Measurements from ENCODE around the gene C12orf76. TPM values are rescaled to one million over a fixed set of nuclear protein-coding genes. Genes with fewer than 3 reads are reported as not detected.

The C12orf76 gene
- total RNA-seq, 1 experiment from 2014 or later, result 10.1 TPM

DNA sequence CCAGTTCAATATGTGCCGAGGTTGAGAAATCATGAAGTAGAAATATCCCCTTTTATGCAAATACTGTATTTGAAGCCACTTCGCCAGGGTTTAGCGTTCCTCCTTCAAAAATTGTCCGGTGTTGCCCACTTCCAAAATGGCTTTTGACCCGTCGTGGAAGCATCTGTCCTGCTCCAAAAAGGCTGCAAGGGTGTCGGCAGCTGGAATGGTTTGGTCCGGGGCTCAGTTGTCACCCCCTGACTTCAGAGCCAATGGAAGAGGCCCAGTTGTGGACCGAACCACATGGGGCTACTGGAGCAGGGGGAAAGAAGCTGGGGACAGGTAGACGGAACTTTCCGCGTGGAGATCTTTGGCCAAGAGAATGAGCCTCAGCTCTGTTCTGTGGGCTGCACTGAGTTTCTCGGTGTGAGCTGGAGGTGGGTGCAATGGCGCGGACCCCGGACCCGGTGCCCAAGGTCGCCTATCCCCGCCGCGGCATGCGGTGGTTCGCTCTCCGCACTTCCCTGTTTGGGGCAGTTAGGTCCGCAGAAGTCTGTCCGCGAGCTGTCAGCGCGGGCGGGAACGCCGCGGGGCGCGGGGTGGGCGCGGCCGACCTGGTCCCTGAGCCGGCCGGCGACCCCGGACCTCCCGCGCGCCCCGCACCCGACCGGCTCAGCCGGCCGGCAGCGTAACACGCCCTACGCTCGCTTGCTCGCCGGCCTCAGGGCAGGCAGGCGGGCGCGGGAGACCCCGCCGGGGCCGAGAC, 49.2 kb downstream of the C12orf76 start, which contains the start of gene ANKRD13A (continued):
- TF ChIP-seq TCF7L2 (IDR thresholded peaks at IDR 0.05; ENCODE audit: borderline replicate concordance, extremely low read depth, insufficient read depth, insufficient read length) (peak; percentile 74), ELF1 (IDR thresholded peaks at IDR 0.05; ENCODE audit: borderline replicate concordance, low read depth) (peak; percentile 66), ZNF274 (IDR thresholded peaks at IDR 0.05; ENCODE audit: low read depth, low read length) (no peak)

DNA sequence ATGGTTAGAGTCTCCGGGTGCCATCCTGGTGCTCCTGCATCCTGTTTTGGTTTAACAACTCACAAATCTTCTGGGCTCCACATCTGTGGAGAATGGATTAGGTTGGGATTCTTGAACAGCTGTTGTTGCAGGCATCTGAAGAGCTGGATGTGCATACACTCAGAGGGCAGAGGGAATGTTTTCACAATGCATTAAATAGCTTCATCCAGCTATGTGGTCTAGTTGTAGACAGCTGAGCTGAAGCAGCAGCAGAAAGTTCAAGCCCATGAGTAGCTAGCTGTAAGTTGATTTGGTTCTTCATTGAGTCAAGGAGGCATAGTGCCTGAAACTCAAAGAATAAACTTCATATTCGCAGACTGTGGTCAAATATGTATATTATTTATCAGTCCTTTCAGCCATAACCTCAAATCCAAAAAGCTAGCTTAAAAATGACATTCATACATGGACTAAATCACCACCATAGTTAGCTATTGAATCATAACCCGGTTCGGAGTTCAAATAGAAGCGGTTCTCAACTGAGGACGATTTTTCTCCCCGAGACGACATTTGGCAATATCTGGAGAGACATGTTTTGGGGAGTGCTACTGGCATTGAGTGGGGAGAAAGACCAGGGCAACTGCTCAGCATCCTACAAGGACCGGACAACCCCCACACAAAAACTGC, 50.0 kb downstream of the C12orf76 start:
- no peaks in the 10 kb centered on the region for H3K27me3 ChIP-seq (ENCODE audit: insufficient read depth, low read length)
- ChIA-PET CTCF (no interaction called here), POLR2A (interaction anchor here (1.6 kb wide), 1 partner anchor 8 kb away, joined by 3 read pairs; no protein-coding TSS in a partner anchor), RAD21 (ENCODE audit: low non-redundant PET in 1 of 2, low total read pairs in 2 of 2, uncharacterized antibody in 2 of 2, unreplicated experiment in 2 of 2) (no interaction called here)
- peak overlapping the region; percentile 84 for H2AFZ ChIP-seq (ENCODE audit: low read depth, low read length, poor library complexity, severe bottlenecking)
- peaks cover 29 to 58% of the 10 kb centered on the region in 2 experiments for H3K4me1 ChIP-seq (ENCODE audit: control insufficient read depth in 1 of 2, insufficient read depth in 2 of 2, low read length in 2 of 2)
- H3K9ac ChIP-seq (ENCODE audit: low read length), result peak overlapping the region; percentile 74
- peak overlapping the region; percentile 85 for H3K4me2 ChIP-seq (ENCODE audit: low read length)
- H3K9me2 ChIP-seq (ENCODE audit: insufficient read depth), result no peaks in the 10 kb centered on the region
- H3K4me3 ChIP-seq (replicated peaks in 1 of 2; ENCODE audit: low read depth in 1 of 2, low read length in 2 of 2), result peak overlapping the region; percentile 62 to 78
- DNase-seq (ENCODE audit: low read depth, low spot score), result no peak
- no peaks in the 10 kb centered on the region for H3K9me3 ChIP-seq (ENCODE audit: control insufficient read depth in 1 of 2, insufficient read depth in 1 of 2, low read depth in 1 of 2, low read length in 2 of 2)
- H3K36me3 ChIP-seq (ENCODE audit: control insufficient read depth in 1 of 2, insufficient read depth in 2 of 2, low read length in 2 of 2), result no peaks in the 10 kb centered on the region
- intact Hi-C loops (cut with micrococcal nuclease), result no loop called here
- ATAC-seq, result no peak
- no peaks in the 10 kb centered on the region for H4K20me1 ChIP-seq (ENCODE audit: insufficient read depth)
- peaks cover 34% of the 10 kb centered on the region for H3K79me2 ChIP-seq (ENCODE audit: insufficient read depth, low read length)
- BruUV-seq (replicated peaks), result no TSS peak
- H3K27ac ChIP-seq (ENCODE audit: low read depth, low read length), result no peak overlapping the region
- TF ChIP-seq POLR2A (IDR thresholded peaks at IDR 0.05; ENCODE audit: borderline replicate concordance, extremely low read depth, insufficient read depth, insufficient read length), result no peak
- no peak for TF ChIP-seq RAD21 (IDR thresholded peaks at IDR 0.05; ENCODE audit: low read depth)
- TF ChIP-seq EGR1 (IDR thresholded peaks at IDR 0.05; ENCODE audit: low read depth), result no peak
- TF ChIP-seq, protein P1, sequence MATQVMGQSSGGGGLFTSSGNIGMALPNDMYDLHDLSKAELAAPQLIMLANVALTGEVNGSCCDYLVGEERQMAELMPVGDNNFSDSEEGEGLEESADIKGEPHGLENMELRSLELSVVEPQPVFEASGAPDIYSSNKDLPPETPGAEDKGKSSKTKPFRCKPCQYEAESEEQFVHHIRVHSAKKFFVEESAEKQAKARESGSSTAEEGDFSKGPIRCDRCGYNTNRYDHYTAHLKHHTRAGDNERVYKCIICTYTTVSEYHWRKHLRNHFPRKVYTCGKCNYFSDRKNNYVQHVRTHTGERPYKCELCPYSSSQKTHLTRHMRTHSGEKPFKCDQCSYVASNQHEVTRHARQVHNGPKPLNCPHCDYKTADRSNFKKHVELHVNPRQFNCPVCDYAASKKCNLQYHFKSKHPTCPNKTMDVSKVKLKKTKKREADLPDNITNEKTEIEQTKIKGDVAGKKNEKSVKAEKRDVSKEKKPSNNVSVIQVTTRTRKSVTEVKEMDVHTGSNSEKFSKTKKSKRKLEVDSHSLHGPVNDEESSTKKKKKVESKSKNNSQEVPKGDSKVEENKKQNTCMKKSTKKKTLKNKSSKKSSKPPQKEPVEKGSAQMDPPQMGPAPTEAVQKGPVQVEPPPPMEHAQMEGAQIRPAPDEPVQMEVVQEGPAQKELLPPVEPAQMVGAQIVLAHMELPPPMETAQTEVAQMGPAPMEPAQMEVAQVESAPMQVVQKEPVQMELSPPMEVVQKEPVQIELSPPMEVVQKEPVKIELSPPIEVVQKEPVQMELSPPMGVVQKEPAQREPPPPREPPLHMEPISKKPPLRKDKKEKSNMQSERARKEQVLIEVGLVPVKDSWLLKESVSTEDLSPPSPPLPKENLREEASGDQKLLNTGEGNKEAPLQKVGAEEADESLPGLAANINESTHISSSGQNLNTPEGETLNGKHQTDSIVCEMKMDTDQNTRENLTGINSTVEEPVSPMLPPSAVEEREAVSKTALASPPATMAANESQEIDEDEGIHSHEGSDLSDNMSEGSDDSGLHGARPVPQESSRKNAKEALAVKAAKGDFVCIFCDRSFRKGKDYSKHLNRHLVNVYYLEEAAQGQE (IDR thresholded peaks at IDR 0.05; ENCODE audit: low read depth), result no peak
- TF ChIP-seq JUND (IDR thresholded peaks at IDR 0.05), result no peak
- TF ChIP-seq SRF (IDR thresholded peaks at IDR 0.05; ENCODE audit: low read depth), result no peak
- TF ChIP-seq ZNF274 (IDR thresholded peaks at IDR 0.05; ENCODE audit: low read depth, low read length), result no peak
- no peak for TF ChIP-seq ELF1 (IDR thresholded peaks at IDR 0.05; ENCODE audit: borderline replicate concordance, low read depth)
- TF ChIP-seq EZH2phosphoT487 (IDR thresholded peaks at IDR 0.05; ENCODE audit: borderline replicate concordance), result no peak
- no peak for TF ChIP-seq SIN3A (IDR thresholded peaks at IDR 0.05; ENCODE audit: low read depth)
- TF ChIP-seq, protein P2, sequence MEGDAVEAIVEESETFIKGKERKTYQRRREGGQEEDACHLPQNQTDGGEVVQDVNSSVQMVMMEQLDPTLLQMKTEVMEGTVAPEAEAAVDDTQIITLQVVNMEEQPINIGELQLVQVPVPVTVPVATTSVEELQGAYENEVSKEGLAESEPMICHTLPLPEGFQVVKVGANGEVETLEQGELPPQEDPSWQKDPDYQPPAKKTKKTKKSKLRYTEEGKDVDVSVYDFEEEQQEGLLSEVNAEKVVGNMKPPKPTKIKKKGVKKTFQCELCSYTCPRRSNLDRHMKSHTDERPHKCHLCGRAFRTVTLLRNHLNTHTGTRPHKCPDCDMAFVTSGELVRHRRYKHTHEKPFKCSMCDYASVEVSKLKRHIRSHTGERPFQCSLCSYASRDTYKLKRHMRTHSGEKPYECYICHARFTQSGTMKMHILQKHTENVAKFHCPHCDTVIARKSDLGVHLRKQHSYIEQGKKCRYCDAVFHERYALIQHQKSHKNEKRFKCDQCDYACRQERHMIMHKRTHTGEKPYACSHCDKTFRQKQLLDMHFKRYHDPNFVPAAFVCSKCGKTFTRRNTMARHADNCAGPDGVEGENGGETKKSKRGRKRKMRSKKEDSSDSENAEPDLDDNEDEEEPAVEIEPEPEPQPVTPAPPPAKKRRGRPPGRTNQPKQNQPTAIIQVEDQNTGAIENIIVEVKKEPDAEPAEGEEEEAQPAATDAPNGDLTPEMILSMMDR (IDR thresholded peaks at IDR 0.05 in 2 of 3, conservative IDR thresholded peaks at IDR 0.05 in 1 of 3; ENCODE audit: borderline replicate concordance in 1 of 3, insufficient read depth in 1 of 3, low read depth in 2 of 3, low read length in 2 of 3), result no peak
- no peak for TF ChIP-seq CEBPB (IDR thresholded peaks at IDR 0.05; ENCODE audit: low read depth)
- no peak for TF ChIP-seq ZFX (IDR thresholded peaks at IDR 0.05)
- no peak for TF ChIP-seq CBX3 (IDR thresholded peaks at IDR 0.05; ENCODE audit: low read depth)
- TF ChIP-seq, protein P3, sequence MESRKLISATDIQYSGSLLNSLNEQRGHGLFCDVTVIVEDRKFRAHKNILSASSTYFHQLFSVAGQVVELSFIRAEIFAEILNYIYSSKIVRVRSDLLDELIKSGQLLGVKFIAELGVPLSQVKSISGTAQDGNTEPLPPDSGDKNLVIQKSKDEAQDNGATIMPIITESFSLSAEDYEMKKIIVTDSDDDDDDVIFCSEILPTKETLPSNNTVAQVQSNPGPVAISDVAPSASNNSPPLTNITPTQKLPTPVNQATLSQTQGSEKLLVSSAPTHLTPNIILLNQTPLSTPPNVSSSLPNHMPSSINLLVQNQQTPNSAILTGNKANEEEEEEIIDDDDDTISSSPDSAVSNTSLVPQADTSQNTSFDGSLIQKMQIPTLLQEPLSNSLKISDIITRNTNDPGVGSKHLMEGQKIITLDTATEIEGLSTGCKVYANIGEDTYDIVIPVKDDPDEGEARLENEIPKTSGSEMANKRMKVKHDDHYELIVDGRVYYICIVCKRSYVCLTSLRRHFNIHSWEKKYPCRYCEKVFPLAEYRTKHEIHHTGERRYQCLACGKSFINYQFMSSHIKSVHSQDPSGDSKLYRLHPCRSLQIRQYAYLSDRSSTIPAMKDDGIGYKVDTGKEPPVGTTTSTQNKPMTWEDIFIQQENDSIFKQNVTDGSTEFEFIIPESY (IDR thresholded peaks at IDR 0.05; ENCODE audit: extremely low read depth, insufficient replicate concordance, low read length), result no peak
